A673 (cell line): ENCODE measurements around the gene LRCOL1.

Experiments used
- CTCF ChIP-seq: fragments of 300-800, 200-600 bp; sonication (generic); conservative IDR thresholded peaks from 2 replicates; pipeline ENCODE4 v1.5.1; 2017; ENCODE audit warnings: low read depth, mild to moderate bottlenecking, antibody characterized with exemption, low read length, moderate library complexity, mixed read lengths
- EZH2 ChIP-seq: fragments of 200-600 bp; sonication (generic); IDR thresholded peaks from 2 replicates; pipeline ENCODE4 v1.6.1; 2017; ENCODE audit warnings: borderline replicate concordance, low read depth, mild to moderate bottlenecking, mixed read lengths, antibody characterized with exemption, low read length; ENCODE audit not compliant: poor library complexity, severe bottlenecking

- TF ChIP-seq CTCF (no peak), EZH2 (no peak)
These were observed 10.7 kb upstream of the LRCOL1 start for GRCh38 chr12:132620899-132621656.
